A673 (cell line): Measurements from ENCODE around the gene ASPSCR1. TPM values are rescaled to one million over a fixed set of nuclear protein-coding genes. Genes with fewer than 3 reads are reported as not detected.

Experiments
- BruUV-seq: library from RNA; stranded (reverse); fragments of 400-500 nt; replicated peaks from 2 replicates; lab custom pipeline; 2021; lab: Mats Ljungman, UMichigan
- CTCF ChIA-PET: fragments of 300-600 bp; sonication (Branson Sonifier 250); formaldehyde crosslinking; loops from one replicate; lab custom pipeline; 2022; ENCODE audit warnings: antibody characterized with exemption; lab: Charles Lee
- POLR2A ChIA-PET: fragments of 300-600 bp; sonication (Branson Sonifier 250); formaldehyde crosslinking; loops from one replicate; lab custom pipeline; 2022; ENCODE audit warnings: antibody characterized with exemption; ENCODE audit not compliant: low non-redundant PET; lab: Charles Lee
- DNase-seq: peaks from one replicate; pipeline ENCODE4 v3.0.0-alpha.2; 2015; ENCODE audit warnings: low spot score
- H3K27ac ChIP-seq: fragments of 200-600 bp; sonication (generic); 2 replicates; pipeline ENCODE4 v1.5.1; 2016; ENCODE audit warnings: mixed run types, low read depth, mild to moderate bottlenecking, mixed read lengths, antibody characterized with exemption, low read length; ENCODE audit not compliant: poor library complexity, severe bottlenecking
- H3K27me3 ChIP-seq: fragments of 200-600 bp; sonication (generic); replicated peaks from 2 replicates; pipeline ENCODE4 v1.6.1; 2017; ENCODE audit warnings: mixed run types, low read depth, mild to moderate bottlenecking, mixed read lengths, antibody characterized with exemption, low read length; ENCODE audit not compliant: insufficient read depth, poor library complexity
- H3K36me3 ChIP-seq: fragments of 200-600 bp; sonication (generic); 2 replicates; pipeline ENCODE4 v1.6.1; 2016; ENCODE audit warnings: mixed run types, mild to moderate bottlenecking, mixed read lengths, antibody characterized with exemption, low read length; ENCODE audit not compliant: insufficient read depth, poor library complexity, severe bottlenecking
- H3K4me1 ChIP-seq: fragments of 200-600 bp; sonication (generic); 2 replicates; pipeline ENCODE4 v1.6.1; 2017; ENCODE audit warnings: mixed run types, mild to moderate bottlenecking, mixed read lengths, antibody characterized with exemption, low read length; ENCODE audit not compliant: insufficient read depth, poor library complexity, severe bottlenecking
- H3K4me3 ChIP-seq: fragments of 200-600 bp; sonication (generic); 2 replicates; pipeline ENCODE4 v1.5.1; 2016; ENCODE audit warnings: low read depth, mixed run types, mild to moderate bottlenecking, mixed read lengths, low read length; ENCODE audit not compliant: poor library complexity, severe bottlenecking
- H3K9me3 ChIP-seq: fragments of 200-600 bp; sonication (generic); 2 replicates; pipeline ENCODE4 v1.6.1; 2016; ENCODE audit warnings: mixed run types, low read depth, mild to moderate bottlenecking, mixed read lengths, antibody characterized with exemption, low read length; ENCODE audit not compliant: poor library complexity, severe bottlenecking
- CTCF ChIP-seq: fragments of 300-800, 200-600 bp; sonication (generic); conservative IDR thresholded peaks from 2 replicates; pipeline ENCODE4 v1.5.1; 2017; ENCODE audit warnings: low read depth, mild to moderate bottlenecking, antibody characterized with exemption, low read length, moderate library complexity, mixed read lengths
- EZH2 ChIP-seq: fragments of 200-600 bp; sonication (generic); IDR thresholded peaks from 2 replicates; pipeline ENCODE4 v1.6.1; 2017; ENCODE audit warnings: borderline replicate concordance, low read depth, mild to moderate bottlenecking, mixed read lengths, antibody characterized with exemption, low read length; ENCODE audit not compliant: poor library complexity, severe bottlenecking
- intact Hi-C: fragments of 100-400 bp; cut with micrococcal nuclease; formaldehyde crosslinking; loops from one replicate; pipeline ENCODE4 v1.10.0; 2022; ENCODE audit not compliant: unreplicated experiment
- total RNA-seq: library from RNA; stranded (reverse); gene quantifications from 2 replicates; pipeline ENCODE4 v1.2.3, GENCODE V29; 2021

ASPSCR1 gene
- total RNA-seq, 1 experiment from 2014 or later: 46.2 TPM

DNA sequence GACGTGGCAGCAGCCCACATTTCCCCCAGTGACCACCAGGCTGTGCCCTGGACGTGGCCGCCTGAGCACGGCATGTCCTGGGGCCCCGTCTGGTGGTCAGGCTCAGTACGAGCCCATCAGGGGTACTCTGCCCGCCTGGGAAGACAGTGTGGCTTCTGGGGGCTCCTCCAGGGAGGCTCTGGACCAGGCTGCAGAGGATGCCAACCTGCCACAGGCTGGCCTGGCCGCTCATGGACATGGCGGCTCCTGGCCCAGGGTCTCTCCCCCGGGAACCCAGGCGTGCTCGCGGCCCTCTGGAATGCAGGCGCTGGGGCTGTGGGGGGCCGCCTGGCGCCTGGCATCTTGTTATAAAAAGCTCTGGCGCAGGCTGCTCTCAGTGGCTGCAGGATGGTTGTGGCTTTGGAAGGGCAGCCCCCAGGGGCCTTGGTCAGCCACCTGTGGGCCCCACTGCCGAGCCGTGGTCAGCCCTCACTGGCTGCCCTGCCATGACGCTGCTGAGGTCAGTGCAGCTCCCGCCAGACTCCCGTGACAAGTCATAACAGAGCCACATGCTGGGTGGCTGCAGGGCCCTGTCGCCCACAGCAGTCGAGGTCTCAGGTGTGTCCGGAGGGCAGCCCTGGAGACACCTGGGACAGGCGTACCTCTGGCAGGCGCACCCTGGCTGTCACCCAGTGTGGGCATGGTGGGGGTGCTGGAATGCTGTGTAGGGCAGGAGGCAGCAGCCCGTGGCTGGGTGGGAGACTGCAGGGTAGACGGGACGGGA is 30.2 kb downstream of the ASPSCR1 start:
- no peak overlapping the region for H3K4me3 ChIP-seq
- no peaks in the 10 kb centered on the region for H3K27me3 ChIP-seq
- H3K36me3 ChIP-seq: no peaks in the 10 kb centered on the region
- H3K9me3 ChIP-seq: no peaks in the 10 kb centered on the region
- POLR2A ChIA-PET: no interaction called here
- CTCF ChIA-PET: no interaction called here
- BruUV-seq: no TSS peak
- H3K27ac ChIP-seq: no peak overlapping the region
- DNase-seq: no peak
- peaks cover 9% of the 10 kb centered on the region for H3K4me1 ChIP-seq
- TF ChIP-seq EZH2: no peak
- no peak for TF ChIP-seq CTCF
- intact Hi-C loops: no loop called here

DNA sequence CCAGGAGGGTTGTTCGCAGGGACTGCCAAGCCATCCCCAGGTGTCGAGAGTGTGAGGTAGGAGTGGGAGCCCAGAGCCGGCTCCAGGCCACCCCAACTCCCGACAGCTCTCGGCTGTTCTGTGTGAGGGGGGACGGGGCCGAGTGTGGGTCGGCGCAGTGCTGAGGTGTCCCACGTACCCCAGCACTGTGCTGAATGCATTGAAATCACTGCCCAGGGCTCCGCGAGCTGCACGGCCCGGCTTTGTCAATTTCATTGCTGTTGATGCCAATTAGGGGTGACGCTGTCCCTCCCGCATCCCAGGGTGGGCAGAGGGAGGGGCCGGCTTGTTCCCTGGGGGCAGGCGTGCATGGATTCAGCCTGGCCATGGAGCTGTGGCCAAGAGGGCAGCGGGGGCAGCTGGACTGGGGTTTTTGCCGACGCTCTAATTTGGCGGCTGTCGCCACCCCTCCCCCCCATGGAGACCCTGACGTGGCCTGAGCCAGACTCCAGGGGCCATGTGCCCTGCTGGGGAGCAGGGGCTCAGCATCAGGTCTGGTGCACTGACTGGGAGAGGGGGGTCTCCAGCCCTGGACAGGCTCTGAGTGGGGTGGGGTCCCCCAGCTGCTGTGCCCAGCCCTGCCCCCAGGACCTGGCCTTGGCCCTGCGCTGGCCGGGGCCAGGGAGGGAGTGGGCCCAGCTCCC is 31.0 kb downstream of the ASPSCR1 start:
- Histone ChIP-seq H3K36me3 (no peaks in the 10 kb centered on the region), H3K4me3 (no peak overlapping the region), H3K27ac (no peak overlapping the region), H3K9me3 (no peaks in the 10 kb centered on the region), H3K27me3 (no peaks in the 10 kb centered on the region), H3K4me1 (peaks cover 8% of the 10 kb centered on the region)
- ChIA-PET CTCF (no interaction called here), POLR2A (no interaction called here)
- no peak for DNase-seq
- intact Hi-C loops: no loop called here
- TF ChIP-seq CTCF (no peak), EZH2 (no peak)
- BruUV-seq: no TSS peak

DNA sequence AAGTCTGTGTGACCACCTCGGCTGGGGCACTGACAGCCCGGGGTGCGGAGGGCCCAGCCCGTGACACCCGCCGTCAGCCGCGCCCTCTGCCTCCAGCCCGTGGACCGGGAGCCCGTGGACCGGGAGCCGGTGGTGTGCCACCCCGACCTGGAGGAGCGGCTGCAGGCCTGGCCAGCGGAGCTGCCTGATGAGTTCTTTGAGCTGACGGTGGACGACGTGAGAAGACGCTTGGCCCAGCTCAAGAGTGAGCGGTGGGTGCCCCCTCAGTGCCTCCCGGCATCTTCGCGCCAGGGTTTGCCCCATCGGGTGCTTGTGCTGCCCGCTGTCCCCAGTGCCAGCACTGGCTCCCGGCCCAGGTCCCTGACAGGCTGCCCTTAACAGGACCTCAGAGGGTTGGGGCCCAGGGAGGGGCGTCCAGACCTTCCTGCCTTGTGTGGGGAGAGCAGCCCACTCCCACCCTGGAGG is 31.5 kb downstream of the ASPSCR1 start:
- POLR2A ChIA-PET: no interaction called here
- intact Hi-C loops: no loop called here
- BruUV-seq: no TSS peak
- CTCF ChIA-PET: no interaction called here
- TF ChIP-seq CTCF (no peak), EZH2 (no peak)
- no peak for DNase-seq
- H3K36me3 ChIP-seq: no peaks in the 10 kb centered on the region
- no peaks in the 10 kb centered on the region for H3K9me3 ChIP-seq
- H3K4me1 ChIP-seq: peaks cover 2% of the 10 kb centered on the region
- no peak overlapping the region for H3K4me3 ChIP-seq
- no peak overlapping the region for H3K27ac ChIP-seq
- no peaks in the 10 kb centered on the region for H3K27me3 ChIP-seq
